ENCODE data around the gene RNLS.
"Not testable (repeated sequence)": the region's sequence is repeated elsewhere in the genome, so short reads cannot be mapped to it uniquely, and the experiment has no call there.

RNLS gene

DNA sequence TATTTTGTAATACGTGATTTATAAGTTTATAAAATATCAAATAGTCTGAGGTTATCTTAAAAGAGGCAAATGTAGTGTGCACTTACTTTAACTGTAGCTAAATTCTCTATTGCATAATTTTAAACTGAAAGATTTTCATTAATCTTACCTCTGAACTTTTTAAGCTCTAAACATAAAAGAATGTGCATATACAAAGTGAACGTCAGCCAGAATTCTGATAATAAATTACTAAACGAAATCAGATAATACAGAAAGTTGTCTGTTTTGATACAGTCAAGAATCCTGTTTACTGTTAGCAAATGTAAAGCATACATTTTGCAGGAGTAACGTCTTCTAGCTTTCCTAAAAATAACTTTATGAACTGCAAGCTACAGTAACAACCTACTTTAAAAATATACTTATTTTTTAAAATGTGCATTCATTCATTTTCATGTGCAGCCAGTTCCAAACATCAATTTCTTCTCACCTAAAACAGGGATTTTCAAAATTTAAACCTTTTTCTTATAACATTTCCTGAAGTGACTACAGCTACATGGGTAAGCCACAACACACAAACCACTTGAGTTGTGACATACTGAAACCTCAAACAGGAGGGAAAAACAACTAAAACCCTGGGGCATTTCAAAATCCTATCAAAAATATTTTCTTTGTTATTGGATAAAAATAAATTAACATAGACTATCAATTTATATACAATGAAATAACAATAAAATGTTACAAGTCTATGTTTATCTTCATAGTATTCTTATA, 92.7 kb downstream of the RNLS start:
- no peak for TF ChIP-seq CTCF (IDR thresholded peaks at IDR 0.05; ENCODE audit: low read depth, low read length, missing control alignments)
- H3K4me3 ChIP-seq (ENCODE audit: low read depth, low read length), result no peak overlapping the region
- DNase-seq (ENCODE audit: low read depth), result no peak

- DNase-seq (ENCODE audit: low read depth), result no peak
Observed at GRCh38 chr10:88489107-88489506, 94.0 kb downstream of the RNLS start.

GRCh38 chr10:88486816-88487215, 96.3 kb downstream of the RNLS start:
- not testable (repeated sequence) for DNase-seq (ENCODE audit: low read depth); H3K4me3 ChIP-seq (ENCODE audit: low read depth, low read length)

More at GRCh38 chr10:88489107-88489506, 94.0 kb downstream of the RNLS start:
- TF ChIP-seq CTCF (IDR thresholded peaks at IDR 0.05; ENCODE audit: low read depth, low read length, missing control alignments), result no peak
- H3K4me3 ChIP-seq (ENCODE audit: low read depth, low read length), result no peak overlapping the region

GRCh38 chr10:88482220-88482619, 100.9 kb downstream of the RNLS start:
- no peak for DNase-seq (ENCODE audit: low read depth)
- H3K4me3 ChIP-seq (ENCODE audit: low read depth, low read length), result no peak overlapping the region
- TF ChIP-seq CTCF (IDR thresholded peaks at IDR 0.05; ENCODE audit: low read depth, low read length, missing control alignments), result no peak

GRCh38 chr10:88478256-88478655, 104.9 kb downstream of the RNLS start:
- no peak for TF ChIP-seq CTCF (IDR thresholded peaks at IDR 0.05; ENCODE audit: low read depth, low read length, missing control alignments)
- DNase-seq (ENCODE audit: low read depth), result no peak
- H3K4me3 ChIP-seq (ENCODE audit: low read depth, low read length), result no peak overlapping the region

DNA sequence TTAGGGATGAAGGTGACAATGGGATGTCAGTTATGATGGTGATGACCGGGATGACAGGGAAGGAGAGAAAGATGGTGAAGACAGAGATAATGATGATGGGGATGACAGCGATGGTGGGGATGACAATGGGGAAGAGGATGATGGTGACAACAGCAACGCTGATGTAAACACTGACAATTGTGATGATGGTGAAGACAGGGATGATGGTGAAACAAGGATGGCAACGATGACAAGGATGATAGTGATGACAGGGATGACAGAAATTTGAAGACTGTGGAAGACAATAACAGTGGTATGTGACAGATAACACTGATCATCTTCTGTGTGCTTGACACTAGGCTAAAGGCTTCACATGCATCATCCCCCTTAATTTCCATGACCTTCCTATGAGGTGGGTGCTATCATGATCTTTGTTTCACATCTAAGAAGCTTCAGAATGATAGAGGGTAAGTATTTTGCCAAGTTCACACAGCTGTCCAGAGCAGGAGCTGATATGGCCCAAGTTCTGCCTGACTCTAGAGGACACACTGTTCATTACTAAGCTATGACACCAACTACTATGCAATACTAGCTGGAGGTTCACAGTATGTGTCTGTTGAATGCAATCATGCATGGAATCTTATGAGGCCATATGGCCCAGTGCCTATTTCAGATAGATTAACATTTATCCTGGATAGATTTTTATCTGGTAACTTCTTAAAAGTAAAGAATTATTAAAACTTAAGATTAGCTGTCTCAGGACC, 105.6 kb downstream of the RNLS start:
- DNase-seq (ENCODE audit: low read depth), result no peak
- no peak for TF ChIP-seq CTCF (IDR thresholded peaks at IDR 0.05; ENCODE audit: low read depth, low read length, missing control alignments)
- no peak overlapping the region for H3K4me3 ChIP-seq (ENCODE audit: low read depth, low read length)

- TF ChIP-seq CTCF (IDR thresholded peaks at IDR 0.05; ENCODE audit: low read depth, low read length, missing control alignments), result no peak
- H3K4me3 ChIP-seq (ENCODE audit: low read depth, low read length), result no peak overlapping the region
- DNase-seq (ENCODE audit: low read depth), result no peak
Observed at GRCh38 chr10:88474884-88475844, 108.0 kb downstream of the RNLS start.

Data from GM12864 (cell line).